ENCODE measurements around the gene DDX47. TPM values are rescaled to one million over a fixed set of nuclear protein-coding genes. Genes with fewer than 3 reads are reported as not detected.
A peak's percentile ranks its signal among the peaks of the same experiment; 100 is the strongest.
"Not testable (repeated sequence)": the region's sequence is repeated elsewhere in the genome, so short reads cannot be mapped to it uniquely, and the experiment has no call there.

Gene DDX47
- total RNA-seq, 1 donor from 2014 or later: 45.1 TPM

- no peak for TF ChIP-seq CTCF (IDR thresholded peaks at IDR 0.05; ENCODE audit: unreplicated experiment)
- Mint-ChIP-seq H3K9me3 (ENCODE audit: unreplicated experiment) (no peaks in the 10 kb centered on the region), H3K36me3 (ENCODE audit: low read depth, unreplicated experiment) (no peaks in the 10 kb centered on the region), H3K27ac (ENCODE audit: unreplicated experiment) (no peak overlapping the region), H3K27me3 (ENCODE audit: unreplicated experiment) (peaks cover 2% of the 10 kb centered on the region), H3K4me3 (ENCODE audit: unreplicated experiment) (no peak overlapping the region), H3K4me1 (ENCODE audit: unreplicated experiment) (peaks cover 23% of the 10 kb centered on the region)
- no peak for DNase-seq (ENCODE audit: low spot score)
These were observed 6.2 kb upstream of the DDX47 start for GRCh38 chr12:12806784-12807516.

GRCh38 chr12:12807517-12807903, 5.6 kb upstream of the DDX47 start:
- H3K27ac Mint-ChIP-seq (ENCODE audit: unreplicated experiment); H3K36me3 Mint-ChIP-seq (ENCODE audit: low read depth, unreplicated experiment); H3K27me3 Mint-ChIP-seq (ENCODE audit: unreplicated experiment); DNase-seq (ENCODE audit: low spot score); H3K4me3 Mint-ChIP-seq (ENCODE audit: unreplicated experiment); H3K9me3 Mint-ChIP-seq (ENCODE audit: unreplicated experiment): not testable (repeated sequence)
- peaks cover 23% of the 10 kb centered on the region for H3K4me1 Mint-ChIP-seq (ENCODE audit: unreplicated experiment)

- Mint-ChIP-seq H3K27ac (ENCODE audit: unreplicated experiment) (peak overlapping the region; percentile 95), H3K27me3 (ENCODE audit: unreplicated experiment) (no peaks in the 10 kb centered on the region), H3K9me3 (ENCODE audit: unreplicated experiment) (no peaks in the 10 kb centered on the region), H3K36me3 (ENCODE audit: low read depth, unreplicated experiment) (no peaks in the 10 kb centered on the region), H3K4me1 (ENCODE audit: unreplicated experiment) (peaks cover 23% of the 10 kb centered on the region), H3K4me3 (ENCODE audit: unreplicated experiment) (no peak overlapping the region)
- no peak for DNase-seq (ENCODE audit: low spot score)
- no peak for TF ChIP-seq CTCF (IDR thresholded peaks at IDR 0.05; ENCODE audit: unreplicated experiment)
These were observed 5.0 kb upstream of the DDX47 start for GRCh38 chr12:12807970-12808702.

GRCh38 chr12:12810553-12811021, 2.6 kb upstream of the DDX47 start:
- H3K27me3 Mint-ChIP-seq (ENCODE audit: unreplicated experiment): peaks cover 2% of the 10 kb centered on the region
- DNase-seq (ENCODE audit: low spot score): no peak
- H3K27ac Mint-ChIP-seq (ENCODE audit: unreplicated experiment): no peak overlapping the region
- H3K4me1 Mint-ChIP-seq (ENCODE audit: unreplicated experiment): peaks cover 33% of the 10 kb centered on the region
- H3K9me3 Mint-ChIP-seq (ENCODE audit: unreplicated experiment): no peaks in the 10 kb centered on the region
- peaks cover 2% of the 10 kb centered on the region for H3K36me3 Mint-ChIP-seq (ENCODE audit: low read depth, unreplicated experiment)
- no peak for TF ChIP-seq CTCF (IDR thresholded peaks at IDR 0.05; ENCODE audit: unreplicated experiment)
- no peak overlapping the region for H3K4me3 Mint-ChIP-seq (ENCODE audit: unreplicated experiment)

GRCh38 chr12:12811343-12811742, 1.8 kb upstream of the DDX47 start:
- peaks cover 7% of the 10 kb centered on the region for H3K36me3 Mint-ChIP-seq (ENCODE audit: low read depth, unreplicated experiment)
- H3K4me1 Mint-ChIP-seq (ENCODE audit: unreplicated experiment): peaks cover 34% of the 10 kb centered on the region
- no peak overlapping the region for H3K4me3 Mint-ChIP-seq (ENCODE audit: unreplicated experiment)
- DNase-seq (ENCODE audit: low spot score): no peak
- peaks cover 2% of the 10 kb centered on the region for H3K27me3 Mint-ChIP-seq (ENCODE audit: unreplicated experiment)
- H3K27ac Mint-ChIP-seq (ENCODE audit: unreplicated experiment): no peak overlapping the region
- no peaks in the 10 kb centered on the region for H3K9me3 Mint-ChIP-seq (ENCODE audit: unreplicated experiment)
- TF ChIP-seq CTCF (IDR thresholded peaks at IDR 0.05; ENCODE audit: unreplicated experiment): no peak

All from endothelial cell (in vitro differentiated cells).